Chondrocyte (in vitro differentiated cells): ENCODE results near the gene KCNK17. TPM values are rescaled to one million over a fixed set of nuclear protein-coding genes. Genes with fewer than 3 reads are reported as not detected.

Experiments
- DNase-seq: peaks from one replicate; pipeline ENCODE4 v3.0.0; 2021; ENCODE audit warnings: mixed read lengths, low spot score
- H3K27ac Mint-ChIP-seq: one replicate; pipeline ENCODE4 v1.8.0; 2021; ENCODE audit warnings: mild to moderate bottlenecking, moderate library complexity, mixed read lengths; ENCODE audit not compliant: unreplicated experiment
- H3K27me3 Mint-ChIP-seq: 2 replicates; pipeline ENCODE4 v1.8.0; 2021; ENCODE audit warnings: low read depth, mixed read lengths
- H3K36me3 Mint-ChIP-seq: 2 replicates; pipeline ENCODE4 v1.8.0; 2021; ENCODE audit warnings: low read depth, mixed read lengths
- H3K4me1 Mint-ChIP-seq: 2 replicates; pipeline ENCODE4 v1.8.0; 2021; ENCODE audit warnings: low read depth, mild to moderate bottlenecking, mixed read lengths
- H3K4me3 Mint-ChIP-seq: one replicate; pipeline ENCODE4 v1.8.0; 2021; ENCODE audit warnings: mild to moderate bottlenecking, moderate library complexity, mixed read lengths; ENCODE audit not compliant: unreplicated experiment
- H3K9me3 Mint-ChIP-seq: 2 replicates; pipeline ENCODE4 v1.8.0; 2021; ENCODE audit warnings: low read depth, mixed read lengths
- total RNA-seq: library from RNA; stranded (reverse); gene quantifications from 3 replicates; pipeline ENCODE4 v1.2.1, GENCODE V29; 2021
- TF ChIP-seq, protein P1 (sequence below): fragments of 200-600 bp; sonication (generic); IDR thresholded peaks from 2 replicates; pipeline ENCODE4 v1.5.0; 2021; ENCODE audit warnings: antibody characterized with exemption, mild to moderate bottlenecking, moderate library complexity

KCNK17 gene
- total RNA-seq, 1 donor from 2014 or later, result not detected

DNA sequence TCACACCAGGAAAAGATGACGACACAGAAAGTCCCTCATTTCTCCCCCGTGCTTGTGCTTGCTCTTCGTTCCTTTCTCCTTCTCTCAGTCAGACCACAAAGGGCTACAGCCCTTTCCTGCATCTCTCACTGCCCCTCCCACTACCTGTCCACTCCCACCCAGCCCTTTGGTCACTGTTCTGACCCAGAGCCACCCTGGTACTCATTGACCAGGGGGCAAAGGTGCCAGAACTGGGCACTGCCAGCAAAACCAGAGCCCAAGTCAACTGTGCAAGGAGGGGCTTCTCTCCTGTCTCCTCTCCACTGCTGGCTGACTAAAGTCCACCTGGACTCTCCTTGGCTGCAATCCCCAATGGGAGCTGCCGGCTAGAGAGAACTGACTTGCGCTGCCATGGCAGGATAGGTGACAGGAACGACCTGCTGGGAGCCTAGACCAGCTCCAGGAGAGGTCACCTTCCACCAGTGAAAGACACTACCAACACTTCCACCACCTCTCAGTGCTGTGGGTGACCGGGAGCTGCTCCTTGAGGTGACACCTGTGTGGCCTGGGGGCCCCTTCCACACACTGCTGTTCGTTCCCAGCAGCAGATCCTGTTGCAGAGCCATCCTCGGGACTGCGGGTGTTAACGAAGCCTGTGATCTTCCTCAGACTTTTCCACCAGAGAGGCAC is 32.8 kb downstream of the KCNK17 start:
- TF ChIP-seq, protein P1, sequence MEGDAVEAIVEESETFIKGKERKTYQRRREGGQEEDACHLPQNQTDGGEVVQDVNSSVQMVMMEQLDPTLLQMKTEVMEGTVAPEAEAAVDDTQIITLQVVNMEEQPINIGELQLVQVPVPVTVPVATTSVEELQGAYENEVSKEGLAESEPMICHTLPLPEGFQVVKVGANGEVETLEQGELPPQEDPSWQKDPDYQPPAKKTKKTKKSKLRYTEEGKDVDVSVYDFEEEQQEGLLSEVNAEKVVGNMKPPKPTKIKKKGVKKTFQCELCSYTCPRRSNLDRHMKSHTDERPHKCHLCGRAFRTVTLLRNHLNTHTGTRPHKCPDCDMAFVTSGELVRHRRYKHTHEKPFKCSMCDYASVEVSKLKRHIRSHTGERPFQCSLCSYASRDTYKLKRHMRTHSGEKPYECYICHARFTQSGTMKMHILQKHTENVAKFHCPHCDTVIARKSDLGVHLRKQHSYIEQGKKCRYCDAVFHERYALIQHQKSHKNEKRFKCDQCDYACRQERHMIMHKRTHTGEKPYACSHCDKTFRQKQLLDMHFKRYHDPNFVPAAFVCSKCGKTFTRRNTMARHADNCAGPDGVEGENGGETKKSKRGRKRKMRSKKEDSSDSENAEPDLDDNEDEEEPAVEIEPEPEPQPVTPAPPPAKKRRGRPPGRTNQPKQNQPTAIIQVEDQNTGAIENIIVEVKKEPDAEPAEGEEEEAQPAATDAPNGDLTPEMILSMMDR, result no peak
- DNase-seq, result no peak
- Mint-ChIP-seq H3K27me3 (peaks cover 25% of the 10 kb centered on the region), H3K4me1 (no peaks in the 10 kb centered on the region), H3K36me3 (no peaks in the 10 kb centered on the region), H3K9me3 (no peaks in the 10 kb centered on the region), H3K27ac (no peak overlapping the region), H3K4me3 (no peak overlapping the region)

DNA sequence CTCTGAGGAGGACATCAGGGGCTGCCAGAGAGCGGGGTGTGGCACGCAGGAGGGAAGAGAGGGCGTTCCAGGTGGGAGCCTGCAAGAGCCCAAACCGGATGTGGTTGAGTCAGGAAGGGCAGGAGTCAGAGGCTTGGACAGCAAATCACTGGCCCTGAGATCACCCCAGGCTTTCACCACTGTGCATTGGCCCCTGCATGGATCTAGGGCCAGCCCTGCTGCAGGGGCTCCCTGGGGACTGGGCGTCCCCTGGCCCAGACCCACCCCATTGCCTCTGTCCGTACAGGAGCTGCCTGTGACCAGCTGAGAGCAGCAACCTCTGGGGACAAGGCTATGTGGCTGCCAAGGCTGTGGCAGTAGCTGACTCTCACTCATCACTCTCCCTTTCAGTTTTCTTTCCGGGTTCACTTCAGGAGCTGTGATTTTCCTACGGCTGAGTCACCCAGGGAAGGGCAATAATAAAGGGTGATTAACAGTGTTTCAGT is 33.9 kb downstream of the KCNK17 start:
- TF ChIP-seq, protein P1, result no peak
- Mint-ChIP-seq H3K9me3 (no peaks in the 10 kb centered on the region), H3K27me3 (peaks cover 28% of the 10 kb centered on the region), H3K36me3 (no peaks in the 10 kb centered on the region), H3K27ac (no peak overlapping the region), H3K4me3 (no peak overlapping the region), H3K4me1 (no peaks in the 10 kb centered on the region)
- no peak for DNase-seq

DNA sequence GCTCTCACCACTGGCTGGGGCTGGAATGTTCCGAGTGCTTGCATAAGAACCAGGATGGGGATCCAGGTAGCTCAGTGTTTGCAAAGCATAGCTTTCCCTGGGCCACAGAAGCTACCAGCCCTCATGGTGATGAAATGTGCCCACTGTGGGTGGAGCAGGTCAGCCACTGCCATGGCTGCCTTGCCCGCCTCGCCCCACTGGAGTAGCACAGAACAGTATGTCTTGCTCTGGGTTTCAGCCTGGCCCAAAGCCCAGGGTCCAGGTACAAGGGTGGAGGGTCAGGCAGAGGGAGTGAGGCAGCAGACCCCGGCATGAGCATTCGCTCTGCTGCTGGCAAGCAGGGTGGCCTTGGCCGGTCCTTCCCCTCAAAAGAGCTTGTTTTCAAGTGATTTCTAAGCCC is 34.7 kb downstream of the KCNK17 start:
- Mint-ChIP-seq H3K9me3 (no peaks in the 10 kb centered on the region), H3K36me3 (no peaks in the 10 kb centered on the region), H3K4me3 (no peak overlapping the region), H3K4me1 (no peaks in the 10 kb centered on the region), H3K27ac (no peak overlapping the region), H3K27me3 (peaks cover 35% of the 10 kb centered on the region)
- DNase-seq, result no peak
- TF ChIP-seq, protein P1, result no peak

DNA sequence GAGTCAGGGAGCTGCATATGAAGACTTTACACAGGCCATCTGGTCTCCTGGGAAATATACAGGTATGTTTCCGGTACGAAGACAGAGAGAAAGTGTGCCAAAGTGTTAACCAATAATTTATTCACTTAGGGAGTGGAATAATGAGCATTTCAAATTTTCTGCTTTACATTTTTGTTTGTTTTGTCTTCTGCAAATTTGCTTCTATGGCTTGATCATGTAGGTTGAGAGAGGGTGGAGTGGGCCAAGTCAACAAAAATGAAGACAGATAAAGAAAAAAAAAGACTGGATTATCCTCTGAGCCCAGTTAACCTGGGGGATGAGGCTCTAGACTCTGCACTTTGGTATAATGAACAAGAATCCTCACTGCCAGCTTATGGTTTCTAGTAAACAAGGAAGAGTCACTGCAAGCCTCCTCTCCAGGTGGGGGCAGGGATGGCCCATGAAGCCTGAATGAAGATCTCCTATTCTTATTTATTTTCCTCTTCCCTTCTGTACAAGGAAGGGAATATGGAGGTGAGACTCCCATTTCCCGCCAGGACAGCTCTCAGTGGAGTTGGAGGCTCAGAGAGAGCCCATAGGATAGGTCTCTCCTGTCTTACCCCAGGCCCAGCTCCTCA is 37.7 kb downstream of the KCNK17 start:
- H3K27me3 Mint-ChIP-seq, result peaks cover 40% of the 10 kb centered on the region
- no peaks in the 10 kb centered on the region for H3K36me3 Mint-ChIP-seq
- no peak overlapping the region for H3K27ac Mint-ChIP-seq
- H3K4me1 Mint-ChIP-seq, result no peaks in the 10 kb centered on the region
- no peak overlapping the region for H3K4me3 Mint-ChIP-seq
- no peak for DNase-seq
- no peaks in the 10 kb centered on the region for H3K9me3 Mint-ChIP-seq
- TF ChIP-seq, protein P1, result no peak

DNA sequence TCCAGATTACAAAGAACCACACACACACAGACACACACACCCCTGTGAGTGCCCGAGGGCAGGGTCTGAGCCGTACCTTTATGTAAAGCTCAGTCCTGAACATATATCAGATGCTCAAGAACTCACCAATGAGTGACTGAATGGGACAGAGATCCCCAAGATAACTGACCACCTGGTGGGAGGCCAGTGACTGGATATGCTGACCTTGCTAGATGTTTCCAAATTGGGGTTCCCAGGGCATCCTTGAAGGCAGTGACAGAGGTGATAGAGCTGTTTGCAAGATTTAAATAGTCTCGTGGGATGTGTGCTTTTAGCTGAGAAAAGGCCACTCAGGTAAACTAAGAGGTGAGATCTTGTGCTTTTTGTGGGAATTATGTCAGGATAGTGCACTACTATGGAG is 39.3 kb downstream of the KCNK17 start:
- H3K4me1 Mint-ChIP-seq, result no peaks in the 10 kb centered on the region
- DNase-seq, result no peak
- H3K9me3 Mint-ChIP-seq, result no peaks in the 10 kb centered on the region
- H3K27ac Mint-ChIP-seq, result no peak overlapping the region
- TF ChIP-seq, protein P1, result no peak
- no peaks in the 10 kb centered on the region for H3K36me3 Mint-ChIP-seq
- peaks cover 36% of the 10 kb centered on the region for H3K27me3 Mint-ChIP-seq
- no peak overlapping the region for H3K4me3 Mint-ChIP-seq
